Effector CD4-positive, alpha-beta T cell (primary cell): ENCODE results near the gene ECT2.
"Not testable (repeated sequence)": the region's sequence is repeated elsewhere in the genome, so short reads cannot be mapped to it uniquely, and the experiment has no call there.

Experiments
- DNase-seq: peaks from one replicate; pipeline ENCODE4 v3.0.0-alpha.2; 2020
- total RNA-seq: gene quantifications from one replicate; lab custom pipeline; 2026; lab: John Stamatoyannopoulos, UW

The ECT2 gene
- total RNA-seq: 3.8 reads per million, percentile 14 among the genes with 10 or more reads in this experiment

GRCh38 chr3:172750368-172751174 lies at the start of gene ECT2:
TSS of gene ECT2 (plus strand) at chr3:172750726. CDS start at chr3:172754531, 3,805 bp downstream.
- DNase-seq: peak; percentile 98

GRCh38 chr3:172700936-172701455 lies 49.5 kb upstream of the ECT2 start:
- DNase-seq: no peak

- no peak for DNase-seq
Measured at GRCh38 chr3:172701751-172702150, 48.8 kb upstream of the ECT2 start.

GRCh38 chr3:172702256-172702655 lies 48.3 kb upstream of the ECT2 start:
- no peak for DNase-seq

GRCh38 chr3:172702731-172703130 lies 47.8 kb upstream of the ECT2 start:
- not testable (repeated sequence) for DNase-seq

GRCh38 chr3:172704001-172704400 lies 46.5 kb upstream of the ECT2 start:
- DNase-seq: no peak

- no peak for DNase-seq
Measured at GRCh38 chr3:172705170-172705569, 45.4 kb upstream of the ECT2 start.

- no peak for DNase-seq
Measured at GRCh38 chr3:172707030-172707429, 43.5 kb upstream of the ECT2 start.

GRCh38 chr3:172707967-172708366 lies 42.6 kb upstream of the ECT2 start:
- DNase-seq: no peak

GRCh38 chr3:172708921-172709773 lies 41.4 kb upstream of the ECT2 start:
- no peak for DNase-seq

GRCh38 chr3:172709774-172710663 lies 40.5 kb upstream of the ECT2 start:
- DNase-seq: no peak

- peak; percentile 39 for DNase-seq
Measured at GRCh38 chr3:172710664-172711453, 39.7 kb upstream of the ECT2 start, which contains the start of gene NCEH1. TSS of gene NCEH1 (minus strand) at chr3:172711067. CDS start at chr3:172710984, 83 bp downstream.

- no peak for DNase-seq
Measured at GRCh38 chr3:172711454-172711795, 39.1 kb upstream of the ECT2 start.

GRCh38 chr3:172713316-172713715 lies 37.2 kb upstream of the ECT2 start:
- DNase-seq: no peak

- no peak for DNase-seq
Measured at GRCh38 chr3:172716476-172716875, 34.0 kb upstream of the ECT2 start.

- no peak for DNase-seq
Measured at GRCh38 chr3:172717493-172718088, 32.9 kb upstream of the ECT2 start.

GRCh38 chr3:172722536-172723040 lies 27.9 kb upstream of the ECT2 start:
- DNase-seq: not testable (repeated sequence)

GRCh38 chr3:172726380-172726779 lies 24.1 kb upstream of the ECT2 start:
- no peak for DNase-seq

- no peak for DNase-seq
Measured at GRCh38 chr3:172735014-172735413, 15.5 kb upstream of the ECT2 start.

GRCh38 chr3:172739462-172739861 lies 11.1 kb upstream of the ECT2 start:
- no peak for DNase-seq

- DNase-seq: no peak
Measured at GRCh38 chr3:172746475-172746874, 4.1 kb upstream of the ECT2 start.
